Measurements from ENCODE around the gene OR1A2. TPM values are rescaled to one million over a fixed set of nuclear protein-coding genes. Genes with fewer than 3 reads are reported as not detected.

The OR1A2 gene
- total RNA-seq: not detected in 2 replicates

- no peak for TF ChIP-seq CTCF (IDR thresholded peaks at IDR 0.05; ENCODE audit: insufficient read depth, low read depth, low read length)
- no peak within 1 kb of the TSS for H3K4me3 ChIP-seq (ENCODE audit: low read depth, low read length)
- DNase-seq (ENCODE audit: low read depth): no peak
These were observed at the start of gene OR1A2 for GRCh38 chr17:3197219-3197618. Gene OR1A2, plus strand, starts transcription at chr17:3197519. Its CDS starts 0 bp downstream, at chr17:3197519.

- DNase-seq (ENCODE audit: low read depth): no peak
- TF ChIP-seq CTCF (IDR thresholded peaks at IDR 0.05; ENCODE audit: insufficient read depth, low read depth, low read length): no peak
- H3K4me3 ChIP-seq (ENCODE audit: low read depth, low read length): no peak overlapping the region
These were observed 40.1 kb upstream of the OR1A2 start for GRCh38 chr17:3157218-3157617.

GRCh38 chr17:3167574-3167973 is 29.7 kb upstream of the OR1A2 start:
- no peak overlapping the region for H3K4me3 ChIP-seq (ENCODE audit: low read depth, low read length)
- no peak for DNase-seq (ENCODE audit: low read depth)
- TF ChIP-seq CTCF (IDR thresholded peaks at IDR 0.05; ENCODE audit: insufficient read depth, low read depth, low read length): no peak

- TF ChIP-seq CTCF (IDR thresholded peaks at IDR 0.05; ENCODE audit: insufficient read depth, low read depth, low read length): no peak
- no peak overlapping the region for H3K4me3 ChIP-seq (ENCODE audit: low read depth, low read length)
- DNase-seq (ENCODE audit: low read depth): no peak
These were observed 7.4 kb upstream of the OR1A2 start for GRCh38 chr17:3189961-3190360.

GRCh38 chr17:3207367-3207766 is 10.0 kb downstream of the OR1A2 start, which contains the start of gene OR1A1:
Gene OR1A1, plus strand, starts transcription at chr17:3207667. Its CDS starts 7,954 bp downstream, at chr17:3215621.
- H3K4me3 ChIP-seq (ENCODE audit: low read depth, low read length): no peak within 1 kb of the TSS
- DNase-seq (ENCODE audit: low read depth): no peak
- no peak for TF ChIP-seq CTCF (IDR thresholded peaks at IDR 0.05; ENCODE audit: insufficient read depth, low read depth, low read length)

GRCh38 chr17:3208484-3208883 is 11.2 kb downstream of the OR1A2 start:
- DNase-seq (ENCODE audit: low read depth): no peak
- no peak overlapping the region for H3K4me3 ChIP-seq (ENCODE audit: low read depth, low read length)
- TF ChIP-seq CTCF (IDR thresholded peaks at IDR 0.05; ENCODE audit: insufficient read depth, low read depth, low read length): no peak

GRCh38 chr17:3213001-3213400 is 15.7 kb downstream of the OR1A2 start:
- no peak for TF ChIP-seq CTCF (IDR thresholded peaks at IDR 0.05; ENCODE audit: insufficient read depth, low read depth, low read length)
- no peak overlapping the region for H3K4me3 ChIP-seq (ENCODE audit: low read depth, low read length)
- no peak for DNase-seq (ENCODE audit: low read depth)
